Adipocyte (in vitro differentiated cells): Measurements from ENCODE around the gene CERKL.
"Not testable (repeated sequence)": the region's sequence is repeated elsewhere in the genome, so short reads cannot be mapped to it uniquely, and the experiment has no call there.

Experiments
- DNase-seq: peaks from one replicate; pipeline ENCODE4 v3.0.0-alpha.2; 2015; ENCODE audit warnings: low read depth
- H3K27me3 ChIP-seq: replicated peaks from 2 replicates; pipeline ENCODE4 v1.7.0; 2013; ENCODE audit warnings: mild to moderate bottlenecking, low read length, moderate library complexity; ENCODE audit not compliant: control insufficient read depth, insufficient read depth
- H3K36me3 ChIP-seq: 2 replicates; pipeline ENCODE4 v1.7.0; 2013; ENCODE audit warnings: low read length, mild to moderate bottlenecking, moderate library complexity; ENCODE audit not compliant: control insufficient read depth, insufficient read depth, severe bottlenecking
- H3K4me1 ChIP-seq: 2 replicates; pipeline ENCODE4 v1.7.0; 2013; ENCODE audit warnings: mild to moderate bottlenecking, low read length, moderate library complexity; ENCODE audit not compliant: control insufficient read depth, insufficient read depth
- H3K4me3 ChIP-seq: 2 replicates; pipeline ENCODE4 v1.7.0; 2013; ENCODE audit warnings: mild to moderate bottlenecking, low read length, moderate library complexity
- H3K9ac ChIP-seq: 2 replicates; pipeline ENCODE4 v1.7.0; 2013; ENCODE audit warnings: mild to moderate bottlenecking, low read length, moderate library complexity
- H3K9me3 ChIP-seq: 2 replicates; pipeline ENCODE4 v1.7.0; 2013; ENCODE audit warnings: mild to moderate bottlenecking, low read length, moderate library complexity; ENCODE audit not compliant: control insufficient read depth

Gene CERKL, protein sequence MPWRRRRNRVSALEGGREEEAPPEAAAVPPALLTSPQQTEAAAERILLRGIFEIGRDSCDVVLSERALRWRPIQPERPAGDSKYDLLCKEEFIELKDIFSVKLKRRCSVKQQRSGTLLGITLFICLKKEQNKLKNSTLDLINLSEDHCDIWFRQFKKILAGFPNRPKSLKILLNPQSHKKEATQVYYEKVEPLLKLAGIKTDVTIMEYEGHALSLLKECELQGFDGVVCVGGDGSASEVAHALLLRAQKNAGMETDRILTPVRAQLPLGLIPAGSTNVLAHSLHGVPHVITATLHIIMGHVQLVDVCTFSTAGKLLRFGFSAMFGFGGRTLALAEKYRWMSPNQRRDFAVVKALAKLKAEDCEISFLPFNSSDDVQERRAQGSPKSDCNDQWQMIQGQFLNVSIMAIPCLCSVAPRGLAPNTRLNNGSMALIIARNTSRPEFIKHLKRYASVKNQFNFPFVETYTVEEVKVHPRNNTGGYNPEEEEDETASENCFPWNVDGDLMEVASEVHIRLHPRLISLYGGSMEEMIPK

DNA sequence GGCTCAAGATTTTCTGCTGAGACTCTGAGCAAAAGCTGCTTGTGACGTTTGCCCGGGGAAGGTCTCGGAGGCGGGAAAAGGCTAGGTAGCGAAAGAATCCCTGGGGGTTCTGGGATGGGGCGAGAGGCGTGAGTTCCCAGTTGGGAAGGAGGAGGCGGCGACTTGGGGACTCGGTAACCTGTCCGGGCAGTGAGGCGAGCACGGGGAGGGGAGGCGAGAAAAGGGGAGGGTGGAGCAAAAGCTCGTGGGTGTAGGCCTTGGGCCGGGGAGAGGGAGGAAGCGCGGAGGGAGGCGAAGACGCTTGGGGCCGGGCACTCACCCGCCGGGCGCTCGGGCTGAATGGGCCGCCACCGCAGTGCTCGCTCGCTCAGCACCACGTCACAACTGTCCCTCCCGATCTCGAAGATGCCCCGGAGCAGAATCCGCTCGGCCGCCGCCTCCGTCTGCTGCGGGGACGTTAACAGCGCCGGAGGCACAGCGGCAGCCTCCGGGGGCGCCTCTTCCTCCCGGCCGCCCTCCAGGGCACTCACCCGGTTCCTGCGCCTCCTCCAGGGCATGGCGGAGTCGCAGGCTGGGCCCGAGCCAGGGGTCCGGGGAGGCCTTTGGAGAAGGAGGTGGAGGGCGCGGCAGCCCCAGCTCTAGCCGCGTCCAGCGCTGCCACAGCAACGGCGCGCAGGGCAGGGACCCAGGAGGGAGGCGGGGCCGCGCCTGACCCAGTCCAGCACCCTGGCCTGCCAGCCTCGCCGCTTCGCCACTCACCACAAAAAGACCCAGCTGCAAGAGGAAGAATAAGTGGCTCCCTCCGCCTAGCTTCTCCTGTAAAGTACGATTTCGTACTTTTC lies at the start of gene CERKL:
CERKL (minus strand) TSS at position 656 of the 842 bp plus-strand sequence; CDS start at position 557, 99 bp downstream.
- H3K4me1 ChIP-seq: no peaks in the 10 kb centered on the region
- no peaks in the 10 kb centered on the region for H3K9me3 ChIP-seq
- H3K36me3 ChIP-seq: no peaks in the 10 kb centered on the region
- no peak within 1 kb of the TSS for H3K9ac ChIP-seq
- peaks cover 37% of the 10 kb centered on the region for H3K27me3 ChIP-seq
- H3K4me3 ChIP-seq: peak within 1 kb of the TSS; percentile 80
- peak; percentile 59 for DNase-seq

DNA sequence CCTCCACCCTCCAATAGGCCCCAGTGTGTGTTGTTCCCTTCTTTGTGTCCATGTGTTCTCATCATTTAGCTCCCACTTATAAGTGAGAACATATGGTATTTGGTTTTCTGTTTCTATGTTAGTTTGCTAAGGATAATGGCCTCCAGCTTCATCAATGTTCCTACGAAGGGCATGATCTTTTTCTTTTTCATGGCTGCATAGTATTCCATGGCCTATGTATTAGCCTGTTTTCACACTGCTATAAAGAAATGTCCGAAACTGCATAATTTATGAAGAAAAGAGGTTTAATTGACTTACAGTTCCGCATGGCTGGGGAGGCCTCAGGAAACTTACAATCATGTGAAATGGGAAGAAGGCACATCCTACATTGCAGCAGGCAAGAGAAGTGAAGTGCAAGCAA lies 45.6 kb upstream of the CERKL start:
- H3K36me3 ChIP-seq, H3K9me3 ChIP-seq, H3K9ac ChIP-seq, H3K27me3 ChIP-seq, H3K4me3 ChIP-seq, H3K4me1 ChIP-seq, DNase-seq: not testable (repeated sequence)

DNA sequence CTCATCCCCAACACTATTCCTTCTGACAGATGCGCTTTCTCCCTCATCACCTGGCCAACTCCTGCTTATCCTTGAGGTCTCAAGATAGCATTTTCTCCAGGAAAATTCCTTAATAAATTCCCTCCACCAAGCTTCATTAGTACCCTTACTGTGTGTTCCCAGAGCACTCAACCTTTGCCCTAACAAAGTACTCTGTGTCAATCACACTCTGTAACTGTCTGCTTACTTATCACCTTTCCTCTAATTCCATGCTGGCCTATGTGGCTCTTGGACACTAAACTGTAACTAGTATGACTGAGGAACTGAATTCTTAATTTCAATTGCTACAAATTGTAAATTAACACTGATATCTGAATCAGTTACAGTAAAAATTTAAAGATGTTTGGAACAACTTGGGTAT lies 41.3 kb upstream of the CERKL start:
- no peak overlapping the region for H3K4me3 ChIP-seq
- H3K9ac ChIP-seq: no peak overlapping the region
- no peak for DNase-seq
- H3K9me3 ChIP-seq: no peaks in the 10 kb centered on the region
- H3K27me3 ChIP-seq: peaks cover 3% of the 10 kb centered on the region
- no peaks in the 10 kb centered on the region for H3K36me3 ChIP-seq
- no peaks in the 10 kb centered on the region for H3K4me1 ChIP-seq

DNA sequence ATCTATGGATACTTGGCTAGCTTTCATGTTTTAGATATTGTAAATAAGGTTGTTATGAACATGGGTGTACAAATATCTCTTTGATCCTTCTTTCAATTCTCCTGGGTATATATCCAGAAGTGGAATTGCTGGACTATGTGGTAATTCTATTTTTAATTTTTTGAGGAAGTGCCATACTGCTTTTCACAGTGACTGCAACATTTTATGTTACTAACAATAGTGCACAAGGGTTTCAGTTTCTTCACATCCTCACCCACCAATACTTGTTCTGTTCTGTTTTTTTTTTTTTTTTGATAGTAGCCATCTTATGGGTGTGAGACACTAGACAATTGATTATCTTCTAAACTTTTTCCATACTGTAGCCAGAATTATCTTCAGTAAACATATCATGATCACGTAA lies 40.7 kb upstream of the CERKL start:
- Histone ChIP-seq H3K27me3 (peaks cover 3% of the 10 kb centered on the region), H3K4me1 (no peaks in the 10 kb centered on the region), H3K9ac (no peak overlapping the region), H3K9me3 (no peaks in the 10 kb centered on the region), H3K4me3 (no peak overlapping the region), H3K36me3 (no peaks in the 10 kb centered on the region)
- no peak for DNase-seq

DNA sequence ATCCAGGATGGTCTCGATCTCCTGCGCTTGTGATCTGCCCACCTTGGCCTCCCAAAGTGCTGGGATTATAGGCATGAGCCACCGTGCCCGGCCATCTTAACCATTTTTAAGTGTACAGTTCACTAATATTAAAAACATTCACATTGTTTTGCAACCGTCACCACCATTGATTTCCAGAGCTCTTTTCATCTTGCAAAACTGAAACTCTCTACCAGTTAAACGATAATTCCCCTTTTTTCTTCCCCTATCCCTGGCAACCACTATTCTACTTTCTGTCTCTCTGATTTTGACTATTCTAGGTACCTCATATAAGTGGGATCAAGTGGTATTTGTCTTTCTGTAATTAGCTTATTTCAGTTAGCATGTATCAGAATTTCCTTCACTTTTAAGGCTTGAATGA lies 40.2 kb upstream of the CERKL start:
- no peaks in the 10 kb centered on the region for H3K36me3 ChIP-seq
- H3K9ac ChIP-seq: no peak overlapping the region
- H3K27me3 ChIP-seq: peaks cover 3% of the 10 kb centered on the region
- H3K9me3 ChIP-seq: no peaks in the 10 kb centered on the region
- no peak for DNase-seq
- no peaks in the 10 kb centered on the region for H3K4me1 ChIP-seq
- no peak overlapping the region for H3K4me3 ChIP-seq

DNA sequence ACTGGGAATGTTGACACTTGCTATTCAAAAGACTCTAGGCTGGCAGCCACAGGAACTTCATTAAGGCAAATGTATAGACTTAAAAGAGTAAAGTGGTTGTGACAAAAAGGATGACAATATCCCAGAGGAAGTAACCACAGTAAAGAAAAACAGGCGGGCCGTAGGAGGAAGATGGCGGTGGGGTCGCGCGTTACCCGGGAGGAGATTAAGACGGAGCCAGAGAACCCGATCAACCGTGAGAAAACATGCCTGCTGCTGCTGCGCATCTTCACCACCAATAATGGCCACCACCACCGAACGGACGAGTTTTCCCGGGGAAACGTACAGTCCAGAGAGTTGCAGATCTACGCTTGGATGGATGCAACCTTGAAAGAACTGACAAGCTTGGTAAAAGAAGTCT lies 37.4 kb upstream of the CERKL start:
- H3K36me3 ChIP-seq: no peaks in the 10 kb centered on the region
- H3K4me3 ChIP-seq: no peak overlapping the region
- H3K27me3 ChIP-seq: peaks cover 17% of the 10 kb centered on the region
- H3K9me3 ChIP-seq: no peaks in the 10 kb centered on the region
- no peaks in the 10 kb centered on the region for H3K4me1 ChIP-seq
- H3K9ac ChIP-seq: no peak overlapping the region
- DNase-seq: no peak

DNA sequence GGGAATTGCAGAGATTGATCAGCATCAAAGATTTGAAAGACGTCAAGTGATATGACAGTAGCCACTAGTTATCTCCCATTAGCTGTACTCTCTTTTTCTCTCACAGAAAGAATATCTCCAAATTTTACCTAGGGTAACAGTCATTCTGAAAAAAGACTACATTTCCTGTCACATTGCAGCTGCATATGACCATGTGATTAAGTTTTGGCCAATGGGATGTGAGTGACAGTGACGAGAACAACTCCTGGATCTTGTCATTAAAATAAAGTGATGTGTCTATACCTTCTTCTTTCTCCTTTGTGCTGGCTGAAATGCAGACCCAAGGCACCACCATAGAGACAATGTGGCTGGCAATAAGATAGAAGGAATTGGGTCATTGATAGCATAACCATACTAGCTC lies 34.0 kb upstream of the CERKL start:
- Histone ChIP-seq H3K27me3 (peaks cover 30% of the 10 kb centered on the region), H3K9ac (no peak overlapping the region), H3K4me3 (no peak overlapping the region), H3K9me3 (no peaks in the 10 kb centered on the region), H3K36me3 (no peaks in the 10 kb centered on the region), H3K4me1 (no peaks in the 10 kb centered on the region)
- no peak for DNase-seq

DNA sequence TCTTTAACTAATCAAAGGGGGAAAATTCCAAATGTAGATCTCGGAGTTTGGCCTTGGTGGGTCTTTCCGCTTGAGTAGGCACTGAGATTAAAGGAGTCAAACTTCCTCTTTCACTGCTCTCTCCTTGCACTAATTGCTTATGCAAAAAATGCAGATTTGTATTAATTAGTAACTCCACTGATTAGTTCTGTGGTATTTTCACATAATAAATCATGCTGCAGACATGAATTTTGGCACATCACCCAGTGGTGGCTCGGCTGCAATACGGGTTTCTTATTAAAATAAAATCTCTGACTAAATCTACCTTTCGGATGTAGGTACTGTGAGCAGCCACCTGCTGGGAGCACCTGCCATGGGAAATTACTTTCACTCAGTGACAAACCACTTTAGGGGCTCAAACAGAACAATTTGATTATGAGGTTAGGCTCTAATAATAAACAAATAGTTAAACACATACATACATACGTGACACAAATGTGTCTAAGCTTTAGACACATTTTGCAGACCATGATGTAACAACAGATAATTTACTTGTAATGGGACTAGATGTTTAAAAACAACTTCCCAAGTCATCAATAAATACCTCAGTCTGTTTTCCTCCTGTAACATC lies 29.8 kb upstream of the CERKL start:
- Histone ChIP-seq H3K9ac (no peak overlapping the region), H3K9me3 (no peaks in the 10 kb centered on the region), H3K4me1 (no peaks in the 10 kb centered on the region), H3K4me3 (no peak overlapping the region), H3K36me3 (no peaks in the 10 kb centered on the region), H3K27me3 (peaks cover 63% of the 10 kb centered on the region)
- DNase-seq: no peak

DNA sequence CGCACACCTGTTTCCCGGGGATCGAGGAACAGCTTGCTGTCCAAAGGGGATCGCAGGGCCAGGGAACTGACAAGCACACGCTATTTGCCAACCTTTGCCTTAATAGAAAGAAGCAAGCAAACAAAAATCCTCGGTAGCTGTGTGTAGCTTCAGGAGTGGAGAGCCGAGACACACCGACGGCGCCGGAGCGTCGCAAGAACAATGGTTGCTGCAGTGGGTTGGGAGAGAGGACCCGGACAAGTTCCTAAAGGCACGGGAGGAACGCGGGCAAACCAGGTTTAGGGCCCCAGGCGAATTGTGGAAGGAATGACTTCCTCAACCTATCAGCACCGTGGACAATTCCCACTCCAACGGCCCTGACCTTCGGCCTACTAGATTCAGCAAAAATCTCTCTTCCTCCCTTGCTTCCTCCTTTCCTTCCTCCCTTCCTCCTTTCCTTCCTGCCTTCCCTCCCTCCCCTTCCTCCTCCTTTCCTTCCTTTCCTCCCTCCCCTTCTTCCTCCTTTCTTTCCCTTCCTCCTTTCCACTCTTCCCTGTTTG lies 28.3 kb upstream of the CERKL start:
- H3K9me3 ChIP-seq: peaks cover 4% of the 10 kb centered on the region
- H3K27me3 ChIP-seq: peaks cover 72% of the 10 kb centered on the region
- peaks cover 4% of the 10 kb centered on the region for H3K4me1 ChIP-seq
- DNase-seq: peak; percentile 27
- H3K36me3 ChIP-seq: no peaks in the 10 kb centered on the region
- H3K9ac ChIP-seq: no peak overlapping the region
- no peak overlapping the region for H3K4me3 ChIP-seq

DNA sequence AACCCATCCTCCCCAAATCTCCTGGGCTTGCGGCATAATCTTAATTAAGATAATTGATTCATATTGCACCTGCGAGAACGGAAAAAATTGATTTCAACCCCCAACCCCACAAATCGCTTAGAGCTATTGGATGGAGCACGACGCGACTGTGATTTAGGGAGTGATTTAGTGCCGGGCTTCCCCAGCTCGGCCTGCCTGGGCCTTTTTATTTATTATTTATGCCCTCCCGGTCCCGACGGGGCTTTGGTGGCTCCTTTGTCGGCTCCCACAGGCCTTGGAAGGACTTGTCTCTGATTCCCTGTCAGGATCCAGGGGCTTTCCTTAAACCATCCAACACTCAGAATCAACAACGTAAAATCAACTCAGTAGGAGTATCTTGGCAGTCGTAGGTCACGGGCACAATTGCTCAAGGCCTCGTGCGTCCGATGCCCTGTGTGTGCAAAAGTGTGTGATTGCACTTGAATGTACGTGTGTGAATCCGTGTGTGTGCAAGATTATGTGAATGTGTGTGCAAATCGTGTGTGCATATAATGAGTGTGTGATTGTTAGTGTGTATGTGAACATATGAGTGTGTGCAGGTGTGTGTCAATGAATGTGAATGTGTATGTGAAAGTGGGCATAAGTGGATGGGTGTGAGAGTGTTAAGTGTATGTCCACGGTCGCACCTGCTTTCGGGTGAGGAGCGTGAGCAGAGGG lies 27.7 kb upstream of the CERKL start:
- H3K9ac ChIP-seq: no peak overlapping the region
- DNase-seq: no peak
- peaks cover 4% of the 10 kb centered on the region for H3K9me3 ChIP-seq
- peaks cover 4% of the 10 kb centered on the region for H3K4me1 ChIP-seq
- H3K36me3 ChIP-seq: no peaks in the 10 kb centered on the region
- H3K4me3 ChIP-seq: no peak overlapping the region
- H3K27me3 ChIP-seq: peaks cover 72% of the 10 kb centered on the region
